Measurements from ENCODE around the gene THOP1.

DNA sequence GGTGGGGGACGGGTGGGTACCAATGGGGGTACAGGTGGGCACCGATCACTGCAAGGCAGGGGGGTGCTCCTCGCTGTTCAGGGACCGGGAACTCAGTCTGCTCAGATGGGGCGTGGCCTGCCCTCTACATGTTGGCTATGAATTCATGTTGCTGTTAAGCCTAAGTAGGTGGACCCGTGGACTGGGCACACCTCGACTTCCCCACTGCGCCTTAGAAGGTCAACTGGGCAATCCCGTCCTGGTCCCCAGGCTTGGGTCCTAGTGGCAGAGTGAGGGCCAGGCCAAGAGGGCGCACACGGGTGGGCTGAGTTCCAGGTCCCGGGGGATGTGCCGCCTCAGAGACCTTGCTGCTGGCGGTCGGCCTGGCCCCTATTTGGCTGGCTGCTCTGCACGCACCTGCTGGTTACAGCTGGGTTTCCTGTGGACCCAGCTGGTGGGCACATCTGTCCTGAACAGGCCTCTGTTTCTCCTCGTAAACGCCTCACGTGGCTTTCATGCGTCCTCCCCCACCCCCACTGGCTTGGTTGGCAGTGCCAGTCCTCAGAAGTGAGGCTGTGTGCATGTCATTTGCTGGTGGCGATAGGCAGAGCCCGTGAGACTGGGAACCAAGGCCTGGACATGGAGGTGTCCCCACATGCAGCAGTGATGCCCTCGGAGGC is 20.8 kb downstream of the THOP1 start:
- TF ChIP-seq, protein P1, sequence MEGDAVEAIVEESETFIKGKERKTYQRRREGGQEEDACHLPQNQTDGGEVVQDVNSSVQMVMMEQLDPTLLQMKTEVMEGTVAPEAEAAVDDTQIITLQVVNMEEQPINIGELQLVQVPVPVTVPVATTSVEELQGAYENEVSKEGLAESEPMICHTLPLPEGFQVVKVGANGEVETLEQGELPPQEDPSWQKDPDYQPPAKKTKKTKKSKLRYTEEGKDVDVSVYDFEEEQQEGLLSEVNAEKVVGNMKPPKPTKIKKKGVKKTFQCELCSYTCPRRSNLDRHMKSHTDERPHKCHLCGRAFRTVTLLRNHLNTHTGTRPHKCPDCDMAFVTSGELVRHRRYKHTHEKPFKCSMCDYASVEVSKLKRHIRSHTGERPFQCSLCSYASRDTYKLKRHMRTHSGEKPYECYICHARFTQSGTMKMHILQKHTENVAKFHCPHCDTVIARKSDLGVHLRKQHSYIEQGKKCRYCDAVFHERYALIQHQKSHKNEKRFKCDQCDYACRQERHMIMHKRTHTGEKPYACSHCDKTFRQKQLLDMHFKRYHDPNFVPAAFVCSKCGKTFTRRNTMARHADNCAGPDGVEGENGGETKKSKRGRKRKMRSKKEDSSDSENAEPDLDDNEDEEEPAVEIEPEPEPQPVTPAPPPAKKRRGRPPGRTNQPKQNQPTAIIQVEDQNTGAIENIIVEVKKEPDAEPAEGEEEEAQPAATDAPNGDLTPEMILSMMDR (IDR thresholded peaks at IDR 0.05) = no peak
- TF ChIP-seq POLR2A (IDR thresholded peaks at IDR 0.05) = no peak
